Caco-2 (cell line): ENCODE data around the gene C1orf167. TPM values are rescaled to one million over a fixed set of nuclear protein-coding genes. Genes with fewer than 3 reads are reported as not detected.

Experiments
- BruUV-seq: library from RNA; stranded (reverse); fragments of 400-500 nt; replicated peaks from 2 replicates; lab custom pipeline; 2021; lab: Mats Ljungman, UMichigan
- CTCF ChIA-PET: fragments of 300-600 bp; sonication (Branson Sonifier 250); formaldehyde crosslinking; loops from one replicate; lab custom pipeline; 2022; ENCODE audit warnings: antibody characterized with exemption; lab: Charles Lee
- POLR2A ChIA-PET: fragments of 300-600 bp; sonication (Branson Sonifier 250); formaldehyde crosslinking; loops from one replicate; lab custom pipeline; 2022; ENCODE audit warnings: antibody characterized with exemption; lab: Charles Lee
- DNase-seq, 2 experiments: peaks; one replicate each; pipeline versions ENCODE4 v3.0.0 to v3.0.0-alpha.2; 2020 to 2022
- H3K27me3 ChIP-seq: replicated peaks from 2 replicates; pipeline ENCODE4 v1.6.0; 2011; ENCODE audit warnings: low read length; ENCODE audit not compliant: control insufficient read depth, insufficient read depth
- H3K36me3 ChIP-seq: 2 replicates; pipeline ENCODE4 v1.5.1; 2011; ENCODE audit warnings: low read length; ENCODE audit not compliant: control insufficient read depth, insufficient read depth
- H3K4me1 ChIP-seq: fragments of 250-450 bp; sonication (Bioruptor Pico); 2 replicates; pipeline ENCODE4 v1.5.1; 2020; ENCODE audit warnings: mild to moderate bottlenecking
- H3K4me3 ChIP-seq: 2 replicates; pipeline ENCODE4 v1.5.1; 2011; ENCODE audit warnings: low read depth, mild to moderate bottlenecking, control low read depth, low read length
- H3K9me3 ChIP-seq: fragments of 250-450 bp; sonication (Bioruptor Pico); 2 replicates; pipeline ENCODE4 v1.5.1; 2020; ENCODE audit warnings: mild to moderate bottlenecking, moderate library complexity
- H3K27ac Mint-ChIP-seq: one replicate; pipeline ENCODE4 v1.8.0; 2022; ENCODE audit warnings: mixed read lengths; ENCODE audit not compliant: unreplicated experiment
- H3K27me3 Mint-ChIP-seq: one replicate; pipeline ENCODE4 v1.8.0; 2022; ENCODE audit warnings: mixed read lengths; ENCODE audit not compliant: insufficient read depth, unreplicated experiment
- H3K36me3 Mint-ChIP-seq: one replicate; pipeline ENCODE4 v1.8.0; 2022; ENCODE audit warnings: mild to moderate bottlenecking, mixed read lengths; ENCODE audit not compliant: insufficient read depth, unreplicated experiment
- H3K4me1 Mint-ChIP-seq: one replicate; pipeline ENCODE4 v1.8.0; 2022; ENCODE audit warnings: low read depth, mixed read lengths; ENCODE audit not compliant: unreplicated experiment
- H3K4me3 Mint-ChIP-seq: one replicate; pipeline ENCODE4 v1.8.0; 2022; ENCODE audit warnings: mild to moderate bottlenecking, moderate library complexity, mixed read lengths; ENCODE audit not compliant: unreplicated experiment
- H3K9me3 Mint-ChIP-seq: one replicate; pipeline ENCODE4 v1.8.0; 2022; ENCODE audit warnings: mixed read lengths; ENCODE audit not compliant: unreplicated experiment
- CTCF ChIP-seq, 2 experiments: fragments of 200-600 bp in 1 of 2; IDR thresholded peaks; 1 replicate in 1 of 2; 2 replicates in 1 of 2; pipeline versions ENCODE4 v1.5.1 to v1.8.0; 2011 to 2022; ENCODE audit warnings: antibody characterized with exemption in 1 of 2, control low read depth in 1 of 2, inconsistent platforms in 1 of 2, low read depth in 1 of 2, low read length in 1 of 2, mild to moderate bottlenecking in 1 of 2, moderate library complexity in 1 of 2; ENCODE audit not compliant: insufficient read depth in 1 of 2, severe bottlenecking in 1 of 2, unreplicated experiment in 1 of 2
- intact Hi-C: fragments of 100-400 bp; cut with micrococcal nuclease; formaldehyde crosslinking; loops from one replicate; pipeline ENCODE4 v1.10.0; 2022; ENCODE audit not compliant: unreplicated experiment
- total RNA-seq: library from RNA; stranded (reverse); gene quantifications from 2 replicates; pipeline ENCODE4 v1.2.3, GENCODE V29; 2022

C1orf167 gene
- total RNA-seq, 1 experiment from 2014 or later = 0.64 TPM

GRCh38 chr1:11757047-11757446, 4.9 kb upstream of the C1orf167 start:
- peaks cover 16% of the 10 kb centered on the region for H3K36me3 Mint-ChIP-seq
- intact Hi-C loops = no loop called here
- POLR2A ChIA-PET = no interaction called here
- H3K9me3 ChIP-seq = peaks cover 2% of the 10 kb centered on the region
- H3K27me3 Mint-ChIP-seq = peaks cover 3% of the 10 kb centered on the region
- no peaks in the 10 kb centered on the region for H3K4me1 Mint-ChIP-seq
- CTCF ChIA-PET = no interaction called here
- BruUV-seq = no TSS peak
- no peaks in the 10 kb centered on the region for H3K27me3 ChIP-seq
- no peak for DNase-seq
- H3K27ac Mint-ChIP-seq = no peak overlapping the region
- peaks cover 6% of the 10 kb centered on the region for H3K4me1 ChIP-seq
- no peak overlapping the region for H3K4me3 Mint-ChIP-seq
- H3K36me3 ChIP-seq = no peaks in the 10 kb centered on the region
- no peak for TF ChIP-seq CTCF (IDR thresholded peaks at IDR 0.05; ENCODE audit: insufficient read depth in 1 of 2, low read depth in 1 of 2, low read length in 1 of 2, severe bottlenecking in 1 of 2, unreplicated experiment in 1 of 2)
- H3K9me3 Mint-ChIP-seq = peaks cover 8% of the 10 kb centered on the region
- H3K4me3 ChIP-seq = no peak overlapping the region

GRCh38 chr1:11759791-11760190, 2.2 kb upstream of the C1orf167 start:
- H3K36me3 ChIP-seq = no peaks in the 10 kb centered on the region
- H3K27me3 ChIP-seq = no peaks in the 10 kb centered on the region
- peaks cover 2% of the 10 kb centered on the region for H3K9me3 ChIP-seq
- no peak for DNase-seq
- ChIA-PET POLR2A (no interaction called here), CTCF (no interaction called here)
- Mint-ChIP-seq H3K27ac (no peak overlapping the region), H3K4me3 (no peak overlapping the region), H3K9me3 (peaks cover 8% of the 10 kb centered on the region), H3K4me1 (peaks cover 6% of the 10 kb centered on the region), H3K36me3 (peaks cover 5% of the 10 kb centered on the region), H3K27me3 (peaks cover 3% of the 10 kb centered on the region)
- BruUV-seq = no TSS peak
- no peak overlapping the region for H3K4me3 ChIP-seq
- no peak for TF ChIP-seq CTCF (IDR thresholded peaks at IDR 0.05; ENCODE audit: insufficient read depth in 1 of 2, low read depth in 1 of 2, low read length in 1 of 2, severe bottlenecking in 1 of 2, unreplicated experiment in 1 of 2)
- peaks cover 6% of the 10 kb centered on the region for H3K4me1 ChIP-seq
- intact Hi-C loops = no loop called here

GRCh38 chr1:11761285-11761684, 708 bp upstream of the C1orf167 start:
- CTCF ChIA-PET = no interaction called here
- no peaks in the 10 kb centered on the region for H3K36me3 Mint-ChIP-seq
- no peaks in the 10 kb centered on the region for H3K27me3 ChIP-seq

More at GRCh38 chr1:11761285-11761684, 708 bp upstream of the C1orf167 start:
- H3K4me3 ChIP-seq = no peak overlapping the region
- no peak for TF ChIP-seq CTCF (IDR thresholded peaks at IDR 0.05; ENCODE audit: insufficient read depth in 1 of 2, low read depth in 1 of 2, low read length in 1 of 2, severe bottlenecking in 1 of 2, unreplicated experiment in 1 of 2)
- no peaks in the 10 kb centered on the region for H3K27me3 Mint-ChIP-seq
- peaks cover 2% of the 10 kb centered on the region for H3K9me3 ChIP-seq
- POLR2A ChIA-PET = interaction anchor here (0.7 kb wide), 1 partner anchor 72 kb away, joined by 3 read pairs; no protein-coding TSS in a partner anchor
- no peak overlapping the region for H3K4me3 Mint-ChIP-seq
- H3K36me3 ChIP-seq = no peaks in the 10 kb centered on the region
- H3K9me3 Mint-ChIP-seq = peaks cover 8% of the 10 kb centered on the region
- no peak for DNase-seq
- no TSS peak for BruUV-seq
- intact Hi-C loops = no loop called here
- H3K4me1 ChIP-seq = peaks cover 6% of the 10 kb centered on the region
- H3K27ac Mint-ChIP-seq = no peak overlapping the region
- H3K4me1 Mint-ChIP-seq = peaks cover 6% of the 10 kb centered on the region
